NCI-H187 treated with DMSO at 0.1 percent for 48 hours (cell line): Measurements from ENCODE around the gene UBE3D.
A peak's percentile ranks its signal among the peaks of the same experiment; 100 is the strongest.

ENCODE experiments used
- DNase-seq: peaks from one replicate; lab custom pipeline; 2025; lab: John Stamatoyannopoulos, UW

UBE3D gene, protein sequence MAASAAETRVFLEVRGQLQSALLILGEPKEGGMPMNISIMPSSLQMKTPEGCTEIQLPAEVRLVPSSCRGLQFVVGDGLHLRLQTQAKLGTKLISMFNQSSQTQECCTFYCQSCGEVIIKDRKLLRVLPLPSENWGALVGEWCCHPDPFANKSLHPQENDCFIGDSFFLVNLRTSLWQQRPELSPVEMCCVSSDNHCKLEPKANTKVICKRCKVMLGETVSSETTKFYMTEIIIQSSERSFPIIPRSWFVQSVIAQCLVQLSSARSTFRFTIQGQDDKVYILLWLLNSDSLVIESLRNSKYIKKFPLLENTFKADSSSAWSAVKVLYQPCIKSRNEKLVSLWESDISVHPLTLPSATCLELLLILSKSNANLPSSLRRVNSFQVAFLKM

DNA sequence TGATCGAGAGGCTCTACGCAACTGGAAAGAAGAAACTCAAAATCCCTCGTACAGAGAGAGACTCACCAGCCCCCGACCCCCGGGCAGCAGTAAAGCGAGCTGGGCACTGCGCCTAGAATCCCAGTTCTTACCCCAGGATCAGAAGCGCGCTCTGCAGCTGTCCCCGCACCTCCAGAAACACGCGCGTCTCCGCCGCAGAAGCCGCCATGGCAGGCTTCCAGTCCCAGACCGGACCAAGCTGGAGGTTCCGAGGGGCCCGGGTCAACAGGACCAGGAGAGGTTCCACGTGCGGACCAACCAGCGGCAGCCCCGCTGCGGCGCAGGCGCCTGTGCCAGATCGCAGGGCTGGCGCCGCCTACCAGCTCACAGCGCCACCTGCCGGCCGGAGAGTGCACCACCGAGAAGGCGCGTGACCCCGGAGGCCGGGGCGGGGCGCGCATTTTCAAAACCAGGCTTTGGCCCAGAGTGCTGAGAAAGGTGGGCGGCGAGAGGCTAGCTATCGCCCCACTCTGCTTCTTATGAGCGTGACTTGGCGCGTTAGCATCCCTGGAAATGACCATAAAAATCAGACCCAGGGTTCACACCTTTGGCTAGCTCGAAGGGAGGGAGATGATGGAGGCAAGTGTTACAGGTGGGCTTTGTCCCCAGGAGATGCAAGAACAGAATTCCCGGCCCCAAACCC, at the start of gene UBE3D:
TSS of gene UBE3D (minus strand) at position 331 of the 682 bp plus-strand sequence. CDS start at position 208, 123 bp downstream.
- DNase-seq: peak; percentile 20

DNA sequence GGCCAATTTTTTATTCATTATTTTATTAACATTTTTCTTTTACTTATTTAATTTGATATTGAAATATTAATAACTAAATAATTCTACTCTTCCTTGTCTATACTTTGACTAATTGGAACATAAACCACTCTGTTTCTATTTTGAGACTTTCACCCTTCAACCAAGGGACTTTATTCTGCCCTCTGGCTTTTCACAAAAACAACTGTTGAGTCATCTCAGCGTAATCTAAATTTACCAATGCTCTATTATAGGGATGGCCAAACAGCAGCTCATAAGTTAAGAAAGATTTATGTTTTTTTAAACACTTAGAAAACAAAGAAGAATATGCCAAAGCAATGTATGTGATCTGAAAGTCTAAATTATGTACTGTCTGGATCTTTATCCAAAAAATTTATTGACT, 48.5 kb upstream of the UBE3D start:
- DNase-seq: no peak

- DNase-seq: no peak
These were observed 47.6 kb upstream of the UBE3D start for GRCh38 chr6:83113258-83113657.

GRCh38 chr6:83108378-83108777, 42.7 kb upstream of the UBE3D start:
- DNase-seq: no peak

DNA sequence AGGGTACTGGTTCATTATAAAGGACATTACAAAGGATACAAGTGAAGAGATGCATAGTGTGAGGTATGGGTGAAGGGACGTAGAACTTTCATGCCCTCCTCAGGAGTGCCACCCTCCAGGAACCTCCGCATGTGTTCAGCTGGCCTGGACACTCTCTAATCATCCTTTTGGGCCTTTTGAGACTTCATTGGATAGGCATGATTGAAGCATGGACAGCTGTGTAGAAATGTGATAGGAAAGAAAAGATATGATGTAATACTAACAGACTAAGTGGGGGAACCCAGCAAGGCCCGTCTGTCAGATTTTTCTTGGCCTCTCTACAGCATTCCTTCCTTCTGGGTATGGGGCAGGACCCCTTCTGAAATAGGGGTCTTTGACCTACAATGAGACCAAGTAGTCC, 32.9 kb upstream of the UBE3D start:
- DNase-seq: no peak

DNA sequence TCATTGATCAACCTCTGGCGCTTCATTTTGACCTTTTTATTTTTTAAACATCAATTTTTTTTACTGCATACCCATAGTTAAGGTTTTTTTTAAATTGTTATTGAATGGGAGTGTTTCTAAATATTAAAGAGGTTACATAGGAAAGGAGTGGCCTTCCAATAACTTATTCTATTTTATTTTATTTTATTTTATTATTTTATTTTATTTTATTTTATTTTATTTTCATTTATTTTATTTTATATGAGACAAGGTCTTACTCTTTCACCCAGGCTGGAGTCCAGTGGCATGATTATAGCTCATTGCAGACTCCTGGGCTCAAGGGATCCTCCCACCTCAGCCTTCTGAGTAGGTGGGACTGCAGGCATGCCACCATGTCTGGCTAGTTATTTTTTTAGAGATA, 32.0 kb upstream of the UBE3D start:
- DNase-seq: no peak

- no peak for DNase-seq
These were observed 31.6 kb upstream of the UBE3D start for GRCh38 chr6:83097204-83097603.

DNA sequence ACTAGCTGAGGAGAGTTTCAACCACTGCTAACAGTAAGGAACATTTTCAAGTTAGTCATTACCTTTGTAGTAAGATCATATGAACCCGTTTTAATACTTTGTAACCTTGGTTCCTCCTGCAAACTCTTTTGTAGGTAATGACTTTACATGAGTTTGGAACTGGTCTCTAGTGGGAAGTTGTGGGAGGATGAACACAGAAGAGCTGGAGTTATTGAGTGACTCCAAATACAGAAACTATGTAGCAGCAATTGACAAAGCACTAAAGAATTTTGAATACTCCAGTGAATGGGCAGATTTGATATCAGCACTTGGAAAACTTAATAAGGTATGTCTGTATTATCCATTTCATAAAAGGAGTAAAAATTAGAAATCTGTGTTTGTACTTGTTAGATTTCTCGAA, 31.1 kb upstream of the UBE3D start:
- DNase-seq: no peak

DNA sequence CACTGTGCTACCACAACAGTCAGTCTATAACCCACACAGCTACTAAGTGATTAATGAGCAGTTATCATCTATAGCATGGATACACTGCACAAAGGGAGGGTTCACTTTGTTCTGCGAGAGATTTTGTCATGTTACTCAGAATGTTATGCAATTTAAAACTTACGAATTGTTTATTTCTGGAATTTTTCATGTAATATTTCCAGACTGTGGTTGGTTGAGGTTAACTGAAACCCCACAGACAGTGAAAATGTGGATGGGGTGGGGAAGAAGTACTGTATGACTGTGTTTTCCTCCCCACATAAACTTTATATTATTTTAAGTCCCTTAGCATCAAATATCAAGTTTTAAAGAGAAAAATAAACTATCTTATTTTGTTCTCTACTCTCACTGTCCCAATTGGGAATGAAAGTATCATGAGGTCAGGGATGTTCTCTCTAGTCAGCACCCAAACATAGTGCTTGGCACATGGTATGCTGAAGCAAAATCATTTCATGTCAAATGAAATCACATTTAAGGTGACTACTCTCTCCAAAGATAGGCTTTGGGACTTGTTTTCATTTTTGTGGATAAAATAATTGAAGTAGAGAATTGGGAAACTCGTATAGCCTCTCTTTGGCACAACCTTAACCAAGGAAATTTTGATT, 27.2 kb upstream of the UBE3D start:
- DNase-seq: no peak

GRCh38 chr6:83086751-83087150, 21.1 kb upstream of the UBE3D start:
- DNase-seq: no peak

- DNase-seq: no peak
These were observed 17.8 kb upstream of the UBE3D start for GRCh38 chr6:83083476-83083875.

DNA sequence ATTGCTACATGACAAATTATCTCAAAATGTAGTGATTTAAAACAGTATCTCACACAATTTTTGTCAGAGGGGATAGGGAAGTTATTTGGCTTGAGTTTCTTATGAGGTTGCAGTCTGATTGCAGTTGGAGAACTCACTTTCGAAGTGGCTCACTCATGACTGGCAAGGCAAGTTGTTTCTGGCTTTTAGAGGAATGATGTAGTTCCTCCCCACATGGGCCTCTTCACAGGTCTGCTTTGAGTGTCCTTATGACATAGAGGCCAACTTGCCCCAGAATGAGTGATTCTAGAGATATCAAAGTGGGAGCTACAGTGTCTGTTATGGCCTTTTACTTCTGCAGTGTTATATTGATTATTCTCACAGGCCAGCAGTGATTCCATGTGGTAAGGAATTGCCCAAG, 8.0 kb upstream of the UBE3D start:
- no peak for DNase-seq

GRCh38 chr6:83072726-83073125, 7.1 kb upstream of the UBE3D start:
- no peak for DNase-seq

GRCh38 chr6:83071707-83072106, 6.1 kb upstream of the UBE3D start:
- no peak for DNase-seq

GRCh38 chr6:83071023-83071422, 5.4 kb upstream of the UBE3D start:
- DNase-seq: no peak

DNA sequence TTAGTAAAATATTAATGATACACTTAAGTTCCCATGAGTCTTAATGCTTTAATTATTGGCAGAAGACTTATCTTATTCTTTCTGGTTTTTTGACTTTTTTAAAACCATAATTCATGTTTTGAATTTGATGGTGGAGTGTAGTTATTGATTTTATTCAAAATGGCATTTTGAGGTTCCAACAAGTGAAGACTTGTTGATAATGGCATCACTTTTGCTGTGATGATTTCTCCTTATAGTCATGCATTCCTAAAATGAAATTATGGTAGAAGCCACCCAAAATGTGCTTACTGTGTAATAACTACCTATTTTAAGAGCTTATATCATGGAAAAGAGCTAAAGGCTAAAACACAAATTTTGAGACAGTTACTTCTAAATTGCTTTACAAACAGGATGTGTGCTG, 4.0 kb upstream of the UBE3D start:
- no peak for DNase-seq

- no peak for DNase-seq
These were observed 3.0 kb upstream of the UBE3D start for GRCh38 chr6:83068616-83069015.

- DNase-seq: peak; percentile 91
These were observed 2.1 kb upstream of the UBE3D start, which contains the start of gene DOP1A for GRCh38 chr6:83067448-83068439. DOP1A (plus strand) TSS chr6:83067671; CDS start chr6:83096978, 29,307 bp downstream.

GRCh38 chr6:83062225-83062624, 3.4 kb downstream of the UBE3D start:
- no peak for DNase-seq

- DNase-seq: no peak
These were observed 4.5 kb downstream of the UBE3D start for GRCh38 chr6:83061190-83061589.

DNA sequence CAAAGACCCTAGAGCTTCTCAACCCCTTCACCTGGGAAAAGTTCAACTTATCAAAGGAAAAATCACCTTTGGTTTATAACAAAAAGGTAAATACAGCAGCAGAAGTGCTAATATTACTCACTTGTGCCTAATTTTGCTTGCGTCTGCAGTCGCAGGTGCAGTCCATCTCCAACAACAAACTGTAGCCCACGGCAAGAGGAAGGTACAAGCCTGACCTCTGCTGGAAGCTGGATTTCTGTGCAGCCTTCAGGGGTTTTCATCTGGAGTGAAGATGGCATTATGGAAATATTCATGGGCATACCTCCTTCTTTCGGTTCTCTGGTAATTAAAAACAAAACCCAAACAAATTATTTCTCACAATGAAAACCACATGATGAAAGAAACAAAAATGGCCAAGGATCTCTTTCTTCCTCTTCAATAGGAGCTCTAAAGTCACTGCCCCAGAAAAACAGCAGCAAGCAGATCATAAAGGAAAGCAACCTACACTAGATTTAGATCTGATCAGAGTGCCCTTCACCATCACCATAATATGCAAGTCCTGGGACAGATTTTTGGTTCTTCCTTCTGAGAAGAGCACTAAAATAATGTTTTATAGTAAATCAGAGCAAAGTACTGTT, 7.8 kb downstream of the UBE3D start:
- DNase-seq: no peak
